ENCODE measurements around the gene CEP104. TPM values are rescaled to one million over a fixed set of nuclear protein-coding genes. Genes with fewer than 3 reads are reported as not detected.

The CEP104 gene
- total and polyA plus RNA-seq, 2 donors (not counting 1 experiment from before 2014, with no cell fraction given): 27.7 to 71.8 TPM

GRCh38 chr1:3899754-3900149 lies 42.7 kb upstream of the CEP104 start:
- POLR2A ChIA-PET: interaction anchor here (0.5 to 2.7 kb wide), 4 partner anchors 41 to 276 kb away, joined by 3 to 14 read pairs (median 7); partner anchors contain the start of genes DFFB and LRRC47
- DNase-seq: no peak
- intact Hi-C loops (cut with micrococcal nuclease): loop anchor here (1.0 to 10.0 kb wide), 5 partner anchors 42 to 1672 kb away; partner anchors contain the start of genes CEP104, DFFB, LRRC47 and SKI
- peaks cover 4% of the 10 kb centered on the region for H3K9me3 Mint-ChIP-seq (ENCODE audit: insufficient read depth)
- H3K27ac ChIP-seq (ENCODE audit: low read length in 2 of 2): peak overlapping the region; percentile 84 to 95
- H3K4me2 ChIP-seq (replicated peaks; ENCODE audit: low read depth, low read length, poor library complexity, severe bottlenecking): peak overlapping the region; percentile 96
- TF ChIP-seq CTCF (IDR thresholded peaks at IDR 0.05) (no peak), EZH2 (IDR thresholded peaks at IDR 0.05; ENCODE audit: borderline replicate concordance, insufficient read depth, low read depth, low read length, poor library complexity, severe bottlenecking) (no peak)
- H3K4me1 ChIP-seq (ENCODE audit: control insufficient read depth in 2 of 2, insufficient read depth in 2 of 2, low read length in 2 of 2): peaks cover 10 to 25% of the 10 kb centered on the region in 2 donors
- peaks cover 30% of the 10 kb centered on the region for H3K4me1 Mint-ChIP-seq
- peak overlapping the region; percentile 78 for H3K9ac ChIP-seq (ENCODE audit: low read length)
- 0% methylated on average over 26 of the region's 26 CpGs for WGBS (ENCODE audit: insufficient coverage)
- peaks cover 0 to 6% of the 10 kb centered on the region in 2 experiments for H3K36me3 ChIP-seq (replicated peaks in 1 of 2; ENCODE audit: control extremely low read depth in 1 of 2, control insufficient read depth in 1 of 2, extremely low read depth in 1 of 2, insufficient read depth in 2 of 2, low read length in 1 of 2)
- H3K9me3 ChIP-seq (ENCODE audit: control extremely low read depth in 1 of 3, control insufficient read depth in 2 of 3, insufficient read depth in 1 of 3, low read length in 2 of 3): peaks cover 0 to 18% (median 7%) of the 10 kb centered on the region in 3 donors
- peaks cover 49% of the 10 kb centered on the region for H3K79me2 ChIP-seq (ENCODE audit: control insufficient read depth, insufficient read depth, low read length)
- peak overlapping the region; percentile 98 for H2AFZ ChIP-seq (ENCODE audit: insufficient read depth, low read depth, low read length, poor library complexity, severe bottlenecking)
- H3K4me3 Mint-ChIP-seq: peak overlapping the region; percentile 93
- no peak for ATAC-seq (ENCODE audit: low read depth)
- no peaks in the 10 kb centered on the region for H3K27me3 ChIP-seq (replicated peaks in 1 of 4; ENCODE audit: control extremely low read depth in 1 of 4, control insufficient read depth in 3 of 4, insufficient read depth in 4 of 4, low read length in 3 of 4)
- peak overlapping the region; percentile 16 to 98 (median 84) for H3K4me3 ChIP-seq (ENCODE audit: control extremely low read depth in 1 of 5, extremely low read depth in 1 of 5, insufficient read depth in 1 of 5, low read depth in 2 of 5, low read length in 4 of 5)
- CTCF ChIA-PET: interaction anchor here (0.8 kb wide), 1 partner anchor 42 kb away, joined by 4 read pairs; the partner anchor contains the start of genes CEP104 and DFFB
- peaks cover under 1% of the 10 kb centered on the region for H4K20me1 ChIP-seq (ENCODE audit: control insufficient read depth, insufficient read depth, low read length, poor library complexity, severe bottlenecking)
- H3K27ac Mint-ChIP-seq: peak overlapping the region; percentile 96
- no peaks in the 10 kb centered on the region for H3K27me3 Mint-ChIP-seq
